Measurements from ENCODE around the gene ADAMTS3.

The ADAMTS3 gene

GRCh38 chr4:72286910-72287309, 282.1 kb downstream of the ADAMTS3 start:
- TF ChIP-seq ZBTB7A (IDR thresholded peaks at IDR 0.05; ENCODE audit: low read depth): no peak
- TF ChIP-seq NFIC (IDR thresholded peaks at IDR 0.05): no peak
- no peak for TF ChIP-seq TAF1 (IDR thresholded peaks at IDR 0.05; ENCODE audit: low read depth)
- no peak for TF ChIP-seq YY1 (IDR thresholded peaks at IDR 0.05; ENCODE audit: low read depth)
- no peak for TF ChIP-seq MAX (IDR thresholded peaks at IDR 0.05)
- TF ChIP-seq REST (IDR thresholded peaks at IDR 0.05; ENCODE audit: low read depth): no peak
- TF ChIP-seq EP300 (IDR thresholded peaks at IDR 0.05; ENCODE audit: borderline replicate concordance): no peak
- TF ChIP-seq TCF12 (IDR thresholded peaks at IDR 0.05; ENCODE audit: low read depth): no peak
- TF ChIP-seq USF1 (IDR thresholded peaks at IDR 0.05): no peak
- TF ChIP-seq EGR1 (IDR thresholded peaks at IDR 0.05): no peak
- no peak for TF ChIP-seq CREB1 (IDR thresholded peaks at IDR 0.05; ENCODE audit: low read depth)
- TF ChIP-seq RAD21 (IDR thresholded peaks at IDR 0.05; ENCODE audit: low read depth): no peak
- no peak for TF ChIP-seq FOXM1 (IDR thresholded peaks at IDR 0.05; ENCODE audit: borderline replicate concordance, low read depth)
- no peak for TF ChIP-seq CEBPB (IDR thresholded peaks at IDR 0.05)
- no peak for TF ChIP-seq TEAD4 (IDR thresholded peaks at IDR 0.05)

GRCh38 chr4:72286185-72286584, 282.8 kb downstream of the ADAMTS3 start:
- no peak for TF ChIP-seq TEAD4 (IDR thresholded peaks at IDR 0.05)
- no peak for TF ChIP-seq CEBPB (IDR thresholded peaks at IDR 0.05)
- TF ChIP-seq RAD21 (IDR thresholded peaks at IDR 0.05; ENCODE audit: low read depth): peak; percentile 35; the same call in 1 of the 2 replicates
- no peak for TF ChIP-seq NFIC (IDR thresholded peaks at IDR 0.05)

- TF ChIP-seq NFIC (IDR thresholded peaks at IDR 0.05): no peak
- TF ChIP-seq CEBPB (IDR thresholded peaks at IDR 0.05): no peak
- TF ChIP-seq TCF12 (IDR thresholded peaks at IDR 0.05; ENCODE audit: low read depth): no peak
- TF ChIP-seq CREB1 (IDR thresholded peaks at IDR 0.05; ENCODE audit: low read depth): no peak
- TF ChIP-seq USF1 (IDR thresholded peaks at IDR 0.05): no peak
- no peak for TF ChIP-seq TEAD4 (IDR thresholded peaks at IDR 0.05)
Measured at GRCh38 chr4:72283357-72283756, 285.7 kb downstream of the ADAMTS3 start.

GRCh38 chr4:72280252-72280651, 288.8 kb downstream of the ADAMTS3 start:
- no peak for TF ChIP-seq EP300 (IDR thresholded peaks at IDR 0.05; ENCODE audit: borderline replicate concordance)

- no peak for TF ChIP-seq EP300 (IDR thresholded peaks at IDR 0.05; ENCODE audit: borderline replicate concordance)
- TF ChIP-seq TCF12 (IDR thresholded peaks at IDR 0.05; ENCODE audit: low read depth): no peak
- no peak for TF ChIP-seq EGR1 (IDR thresholded peaks at IDR 0.05)
- no peak for TF ChIP-seq ZBTB7A (IDR thresholded peaks at IDR 0.05; ENCODE audit: low read depth)
- TF ChIP-seq YY1 (IDR thresholded peaks at IDR 0.05; ENCODE audit: low read depth): no peak
- TF ChIP-seq FOXM1 (IDR thresholded peaks at IDR 0.05; ENCODE audit: borderline replicate concordance, low read depth): no peak
- TF ChIP-seq NFIC (IDR thresholded peaks at IDR 0.05): no peak
Measured at GRCh38 chr4:72275381-72275780, 293.6 kb downstream of the ADAMTS3 start.

GRCh38 chr4:72274251-72274650, 294.8 kb downstream of the ADAMTS3 start:
- TF ChIP-seq CREB1 (IDR thresholded peaks at IDR 0.05; ENCODE audit: low read depth) (no peak), REST (IDR thresholded peaks at IDR 0.05; ENCODE audit: low read depth) (no peak)

GRCh38 chr4:72255269-72255668, 313.8 kb downstream of the ADAMTS3 start:
- TF ChIP-seq NFIC (IDR thresholded peaks at IDR 0.05) (no peak), EGR1 (IDR thresholded peaks at IDR 0.05) (no peak), MAX (IDR thresholded peaks at IDR 0.05) (no peak), ZBTB7A (IDR thresholded peaks at IDR 0.05; ENCODE audit: low read depth) (no peak), USF1 (IDR thresholded peaks at IDR 0.05) (no peak), REST (IDR thresholded peaks at IDR 0.05; ENCODE audit: low read depth) (no peak), EP300 (IDR thresholded peaks at IDR 0.05; ENCODE audit: borderline replicate concordance) (no peak), FOXM1 (IDR thresholded peaks at IDR 0.05; ENCODE audit: borderline replicate concordance, low read depth) (no peak), CEBPB (IDR thresholded peaks at IDR 0.05) (no peak), CREB1 (IDR thresholded peaks at IDR 0.05; ENCODE audit: low read depth) (no peak)
